GM12801 (cell line): ENCODE data around the gene YY1.

Experiments used
- TF ChIP-seq, protein P1 (sequence below): IDR thresholded peaks from one replicate; pipeline ENCODE4 v1.5.1; 2011; ENCODE audit warnings: control low read depth; ENCODE audit not compliant: insufficient read length; ENCODE audit errors: extremely low read depth

The YY1 gene

DNA sequence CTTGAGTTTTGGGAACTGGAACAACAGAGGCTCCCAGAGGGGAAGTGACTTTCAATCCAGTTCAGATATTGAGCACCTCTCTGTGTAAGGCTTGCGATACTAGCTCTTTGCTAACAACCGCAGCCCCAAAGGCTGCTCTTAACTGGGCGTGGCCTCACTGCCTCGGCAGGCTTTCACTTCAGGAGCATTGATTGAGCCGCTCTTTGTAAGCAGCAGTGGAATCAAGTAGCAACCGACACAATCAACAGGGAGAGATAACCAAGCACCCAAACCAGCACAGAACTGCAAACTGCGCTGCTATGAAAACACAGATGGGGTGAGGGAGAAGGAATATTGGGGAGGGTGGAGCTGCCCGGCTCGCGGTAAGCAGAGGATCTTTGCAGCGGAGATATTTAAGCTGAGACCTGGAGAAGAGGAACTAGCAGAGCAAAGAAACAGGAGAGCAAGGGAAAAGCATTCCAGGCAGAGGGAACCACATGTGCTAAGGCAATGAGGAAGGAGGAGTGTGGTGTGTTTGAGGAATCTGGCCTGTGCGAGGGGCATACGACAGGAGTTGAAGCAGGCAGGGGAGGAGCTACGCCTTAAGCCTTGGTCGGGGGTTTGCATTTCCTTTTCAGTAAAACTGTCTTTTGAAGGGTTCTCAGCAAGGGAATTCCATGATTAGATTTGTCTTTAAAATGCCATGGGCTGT is 17.3 kb upstream of the YY1 start:
- TF ChIP-seq, protein P1, sequence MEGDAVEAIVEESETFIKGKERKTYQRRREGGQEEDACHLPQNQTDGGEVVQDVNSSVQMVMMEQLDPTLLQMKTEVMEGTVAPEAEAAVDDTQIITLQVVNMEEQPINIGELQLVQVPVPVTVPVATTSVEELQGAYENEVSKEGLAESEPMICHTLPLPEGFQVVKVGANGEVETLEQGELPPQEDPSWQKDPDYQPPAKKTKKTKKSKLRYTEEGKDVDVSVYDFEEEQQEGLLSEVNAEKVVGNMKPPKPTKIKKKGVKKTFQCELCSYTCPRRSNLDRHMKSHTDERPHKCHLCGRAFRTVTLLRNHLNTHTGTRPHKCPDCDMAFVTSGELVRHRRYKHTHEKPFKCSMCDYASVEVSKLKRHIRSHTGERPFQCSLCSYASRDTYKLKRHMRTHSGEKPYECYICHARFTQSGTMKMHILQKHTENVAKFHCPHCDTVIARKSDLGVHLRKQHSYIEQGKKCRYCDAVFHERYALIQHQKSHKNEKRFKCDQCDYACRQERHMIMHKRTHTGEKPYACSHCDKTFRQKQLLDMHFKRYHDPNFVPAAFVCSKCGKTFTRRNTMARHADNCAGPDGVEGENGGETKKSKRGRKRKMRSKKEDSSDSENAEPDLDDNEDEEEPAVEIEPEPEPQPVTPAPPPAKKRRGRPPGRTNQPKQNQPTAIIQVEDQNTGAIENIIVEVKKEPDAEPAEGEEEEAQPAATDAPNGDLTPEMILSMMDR: no peak

DNA sequence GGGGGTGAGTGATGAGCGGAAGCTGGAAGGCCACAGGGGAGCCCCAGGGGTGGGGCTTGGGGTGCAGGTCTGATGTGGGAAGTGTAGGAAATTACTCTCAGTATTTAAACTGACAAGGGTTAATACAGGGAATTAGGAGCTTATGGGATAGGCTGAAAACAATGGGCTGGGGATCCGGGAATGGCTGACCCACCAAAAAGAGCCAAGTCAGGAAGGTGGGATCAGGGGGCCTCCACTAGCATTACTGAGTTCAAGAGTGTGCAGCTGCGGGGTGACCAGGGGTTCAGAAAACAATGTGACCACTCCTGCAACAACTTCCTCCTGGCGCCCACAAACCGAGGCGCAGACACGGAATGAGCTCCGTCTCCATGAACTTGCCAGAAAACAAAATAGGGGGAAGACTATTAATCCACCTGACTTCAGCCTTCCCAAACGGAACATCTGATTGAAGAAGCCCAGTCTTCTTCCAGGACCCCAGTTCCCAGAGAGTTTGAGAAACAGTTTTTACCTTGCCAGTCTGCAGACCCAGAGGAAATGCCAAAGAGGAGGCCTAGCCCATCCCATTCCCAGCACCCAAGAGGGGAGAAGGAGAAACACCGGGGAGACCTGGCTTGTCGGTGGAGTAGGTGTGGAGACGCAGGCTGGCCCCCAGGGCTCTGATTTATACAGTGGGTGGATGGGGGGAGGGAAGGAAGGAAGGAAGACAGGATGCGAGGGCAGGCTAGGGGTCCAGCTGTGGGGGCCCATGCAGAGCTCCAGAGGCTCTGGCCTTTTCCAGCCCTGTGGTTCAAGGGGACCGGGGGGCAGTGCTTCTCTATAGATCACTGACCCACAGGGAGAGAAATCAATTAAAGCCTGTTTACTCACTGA is 16.5 kb upstream of the YY1 start:
- TF ChIP-seq, protein P1: no peak

DNA sequence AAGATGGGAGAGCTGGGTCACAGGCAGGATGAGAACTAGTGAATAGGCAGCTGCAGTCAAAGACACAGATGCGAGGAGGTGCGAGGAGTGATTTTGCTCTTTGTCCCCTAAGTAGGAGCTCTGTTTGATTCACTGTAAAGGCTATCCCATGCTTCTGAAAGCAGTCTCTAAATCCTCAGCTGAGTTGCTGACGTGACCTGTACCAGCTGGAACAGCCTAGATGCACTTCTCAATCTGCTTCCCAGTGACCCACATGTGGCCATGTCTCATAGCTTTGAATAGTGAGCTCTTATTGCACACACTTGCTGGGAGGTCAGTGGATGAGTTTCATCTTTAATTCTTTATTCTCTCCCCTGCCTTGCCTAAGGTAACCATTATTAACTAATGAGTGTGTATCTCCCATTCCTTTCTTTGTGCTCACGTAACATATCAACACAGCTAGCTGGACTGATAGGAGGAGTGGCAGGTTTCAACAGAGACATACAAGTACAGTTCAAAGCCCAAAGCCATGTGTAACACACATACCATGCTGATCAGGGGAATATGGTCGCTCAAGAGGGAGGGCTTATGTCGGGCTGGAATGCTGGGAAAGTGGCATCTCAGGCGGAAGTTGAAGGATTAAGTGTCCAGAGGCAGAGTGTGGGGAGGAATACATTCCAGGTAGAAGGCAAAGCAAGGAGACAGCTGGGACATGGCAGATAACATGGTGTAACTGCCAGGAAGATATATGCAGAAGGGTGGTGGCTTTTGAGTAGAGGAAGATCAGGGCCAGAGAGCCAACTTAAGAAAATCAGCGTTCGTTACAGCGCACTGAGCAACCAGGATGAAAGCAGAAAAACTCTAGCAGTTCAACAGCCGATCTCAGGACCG is 15.4 kb upstream of the YY1 start:
- TF ChIP-seq, protein P1: no peak

DNA sequence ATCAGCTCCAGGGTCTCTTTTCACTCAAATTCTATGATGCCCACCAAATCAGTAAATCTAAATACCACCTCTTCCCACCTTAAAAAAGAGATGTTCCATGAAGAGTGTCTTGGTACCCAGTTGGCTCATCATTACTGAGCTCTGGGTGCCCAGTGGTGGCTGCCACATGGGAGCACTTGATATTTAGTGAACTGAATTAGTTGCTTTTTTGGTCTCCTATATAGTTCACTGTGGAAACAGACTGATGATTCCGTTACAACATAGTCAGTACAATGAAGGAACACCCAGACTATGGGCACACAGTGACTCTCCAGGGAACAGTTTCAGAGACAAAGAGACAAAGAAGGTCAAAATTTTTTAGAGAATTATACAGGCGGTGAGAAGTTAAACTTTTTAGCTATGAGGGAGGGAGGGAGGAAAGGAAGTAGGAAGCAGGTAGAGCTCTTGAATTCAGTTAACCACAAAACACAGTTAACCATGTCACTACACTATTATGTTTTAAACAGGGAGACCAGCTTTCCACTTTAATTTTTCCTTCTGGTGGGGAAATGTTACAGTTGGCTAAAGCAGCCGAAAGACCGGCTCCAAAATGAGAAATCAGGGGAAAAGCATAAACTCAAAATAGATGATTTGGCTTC is 14.6 kb upstream of the YY1 start:
- TF ChIP-seq, protein P1: no peak

DNA sequence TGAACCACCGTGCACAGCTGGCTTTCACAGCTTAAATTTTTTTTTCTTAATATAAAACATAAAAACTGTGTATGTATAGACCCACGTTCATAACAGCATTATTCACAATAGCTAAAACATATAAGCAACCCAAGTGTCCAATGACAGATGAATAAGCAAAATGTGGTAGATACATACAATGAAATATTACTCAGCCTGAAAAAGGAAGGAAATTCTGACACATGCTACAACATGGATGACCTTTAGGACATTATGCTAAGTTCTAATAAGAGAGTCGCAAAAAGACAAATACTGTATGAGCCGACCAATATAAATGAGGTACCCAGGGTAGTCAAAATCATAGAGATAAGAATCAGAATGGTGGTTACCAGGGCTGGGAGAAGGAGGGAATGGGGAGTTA is 13.8 kb upstream of the YY1 start:
- TF ChIP-seq, protein P1: no peak

DNA sequence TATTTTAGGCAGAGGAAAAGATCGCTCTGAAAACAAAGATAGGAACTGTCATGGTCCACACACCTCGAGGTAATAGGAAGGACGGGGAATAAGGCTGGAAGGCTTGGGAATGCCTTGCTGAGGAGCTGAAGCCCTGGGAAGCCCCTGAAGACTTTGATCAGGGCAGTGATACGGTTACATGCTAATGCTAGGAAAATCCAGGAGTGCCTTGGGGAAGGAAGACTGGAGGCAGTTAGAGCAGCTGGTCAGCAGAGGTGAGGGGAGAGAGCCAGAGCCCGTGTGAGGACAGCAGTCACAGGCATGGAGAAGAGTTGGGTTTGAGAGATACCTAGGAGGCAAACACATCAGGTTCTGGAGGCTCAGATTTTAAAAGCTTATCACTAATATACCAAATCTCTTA is 8.6 kb upstream of the YY1 start:
- TF ChIP-seq, protein P1: no peak

DNA sequence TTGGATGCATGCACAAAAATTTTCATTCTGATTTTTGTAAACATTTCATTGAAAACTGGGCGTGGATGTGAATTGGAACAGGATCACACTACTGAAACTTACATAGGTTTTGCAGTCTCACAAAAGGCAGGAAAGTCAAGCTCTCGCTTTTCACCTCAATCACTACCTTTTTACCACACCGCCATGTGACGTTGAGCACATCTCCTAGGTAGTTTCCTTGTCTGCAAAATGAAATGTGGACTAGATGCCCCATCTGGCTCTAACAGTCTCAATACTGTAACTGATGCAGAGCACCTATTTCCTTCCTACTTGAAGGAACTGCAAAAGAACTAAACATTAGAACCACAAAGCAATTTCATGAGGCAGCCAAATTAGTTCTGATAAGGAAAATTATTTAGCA is 4.4 kb upstream of the YY1 start:
- TF ChIP-seq, protein P1: no peak
